Nucleus accumbens (tissue), 56 donors: ENCODE measurements around the gene GLYR1.

Experiments
- DNase-seq, 56 donors: peaks; one replicate each; lab custom pipeline; 2025; lab: John Stamatoyannopoulos, UW

GLYR1 gene

DNA sequence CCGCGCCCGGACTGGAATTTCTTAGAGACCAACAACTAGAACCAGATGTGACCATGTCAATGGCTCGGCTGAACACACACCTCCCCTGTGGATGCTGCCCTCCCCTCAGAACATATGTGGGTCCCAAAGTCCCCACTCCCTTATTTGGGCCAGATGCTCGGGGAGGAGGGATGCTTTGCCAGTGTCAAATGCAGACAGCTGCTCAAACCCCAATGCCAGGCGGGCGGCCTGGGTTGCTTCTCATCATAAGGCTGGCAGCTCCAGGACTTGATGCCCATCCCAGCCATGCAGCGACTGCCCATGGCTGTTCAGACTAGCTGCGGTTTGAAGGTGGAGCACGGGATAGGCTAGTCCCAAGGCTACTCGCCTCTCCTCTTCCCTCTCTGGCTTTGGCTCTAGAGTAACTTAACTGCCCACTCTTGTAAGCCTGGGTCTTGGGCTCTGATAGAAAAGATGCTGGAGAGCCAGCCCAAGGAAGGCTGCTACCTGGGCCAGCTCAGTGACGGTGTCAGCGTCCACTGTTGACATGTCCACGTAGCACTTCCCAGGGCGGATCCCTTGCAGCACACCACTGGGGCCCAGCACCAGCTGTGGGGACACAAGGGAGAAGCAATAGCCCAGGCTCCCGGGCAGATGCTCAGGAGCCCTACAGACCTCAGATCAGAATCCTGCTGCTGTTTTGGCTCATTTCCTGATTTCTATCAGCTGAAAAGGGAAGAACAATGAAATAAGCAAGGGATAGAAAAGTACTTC is 33.7 kb downstream of the GLYR1 start:
- DNase-seq: no peak

DNA sequence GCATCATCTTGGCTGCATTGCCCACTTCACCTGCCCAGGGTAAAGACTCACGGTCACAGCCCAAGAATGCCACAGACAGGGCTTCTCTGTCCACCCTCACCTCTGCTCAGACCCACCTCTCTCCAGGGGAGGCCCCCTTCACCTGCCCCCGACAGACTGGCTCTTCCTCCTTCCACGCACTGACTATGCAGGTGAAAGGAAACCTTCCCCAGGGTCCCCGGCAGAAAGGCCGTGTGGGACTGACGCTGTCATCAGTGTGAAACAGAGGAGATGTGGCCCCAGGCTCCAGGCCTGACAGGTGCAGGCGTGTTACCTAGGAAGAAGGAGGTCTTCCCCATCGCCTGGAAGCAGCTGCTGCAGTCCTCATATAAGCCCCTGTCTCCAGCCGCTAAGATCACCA is 35.3 kb downstream of the GLYR1 start:
- no peak for DNase-seq

DNA sequence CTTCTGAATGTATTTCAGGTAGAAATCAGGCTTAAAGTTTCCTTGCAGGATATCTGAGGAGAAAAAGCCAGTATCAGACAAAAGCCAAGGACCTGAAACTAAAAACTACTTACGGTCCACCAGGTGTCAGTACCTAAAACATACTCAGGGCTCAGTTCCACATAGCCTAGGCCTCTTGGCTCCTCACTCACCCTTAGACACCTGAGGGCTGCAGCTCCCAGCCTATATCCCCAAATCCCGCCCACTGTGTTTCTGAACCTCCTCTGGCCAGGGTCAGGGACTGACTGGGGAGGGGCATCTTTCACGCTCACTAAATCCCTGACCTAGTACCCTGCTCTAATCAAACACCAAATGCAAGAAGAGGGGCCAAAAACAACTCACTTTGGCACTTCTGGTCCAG is 35.8 kb downstream of the GLYR1 start:
- DNase-seq: no peak

GRCh38 chr16:4806280-4806679 is 40.8 kb downstream of the GLYR1 start:
- no peak for DNase-seq

GRCh38 chr16:4805231-4805630 is 41.9 kb downstream of the GLYR1 start:
- no peak for DNase-seq

GRCh38 chr16:4803898-4804762 is 43.0 kb downstream of the GLYR1 start:
- DNase-seq: no peak

DNA sequence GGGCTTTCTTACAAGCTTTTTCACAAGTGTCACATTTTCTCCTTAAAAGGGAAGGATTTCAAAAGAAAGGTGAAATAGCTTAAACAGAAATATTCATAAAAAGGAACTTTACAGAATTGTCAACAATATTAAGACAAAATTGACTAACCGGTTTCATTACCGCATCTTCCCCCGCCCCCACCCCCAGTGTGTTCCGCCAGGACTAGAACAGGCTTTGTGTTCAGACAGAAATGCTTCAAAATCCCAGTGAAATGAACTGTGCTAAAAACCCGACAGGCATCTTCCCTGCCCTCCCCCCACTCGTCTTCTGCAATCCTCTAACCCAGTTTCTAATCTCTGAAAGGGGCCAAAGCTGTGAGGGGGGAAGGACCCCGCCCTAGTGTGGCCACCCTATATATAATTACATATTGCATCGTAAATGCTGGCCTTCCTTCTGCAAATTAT is 43.7 kb downstream of the GLYR1 start:
- DNase-seq: peak in 4 of 56 donors; percentile 6 to 26 (median 12)

DNA sequence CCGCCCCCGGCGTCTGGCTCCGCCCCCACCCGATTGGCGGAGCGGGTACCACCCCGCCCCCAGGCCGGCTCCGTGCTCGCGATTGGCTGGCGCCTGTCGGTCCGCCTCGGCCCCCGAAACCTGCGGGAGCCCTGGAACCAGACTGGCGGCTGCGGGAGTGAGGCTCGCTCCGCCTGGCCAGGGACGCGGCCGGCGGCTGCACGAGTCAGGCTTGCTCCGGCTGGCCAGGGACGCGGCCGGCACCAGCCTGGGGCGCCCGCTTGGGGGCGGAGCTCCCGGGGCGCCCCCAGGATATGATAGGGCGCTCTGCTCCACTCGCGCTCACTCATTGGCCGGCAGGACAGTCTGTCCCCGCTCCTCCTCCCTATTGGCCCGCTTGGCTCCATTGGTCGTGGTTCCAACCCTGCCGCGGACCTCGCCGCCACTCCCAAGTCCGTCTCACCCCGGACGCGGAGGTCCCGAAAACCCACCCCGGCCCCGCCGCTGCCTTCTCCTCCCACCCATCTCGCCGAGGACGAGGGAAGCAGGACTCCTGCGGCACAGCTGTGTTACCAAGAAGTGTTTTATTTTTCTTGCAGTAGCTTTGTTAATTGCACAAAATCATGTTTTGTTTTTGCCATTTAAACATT is 44.3 kb downstream of the GLYR1 start:
- peak in 55 of 56 donors; percentile 63 to 99 (median 94) for DNase-seq

- peak in 53 of 56 donors; percentile 17 to 86 (median 61) for DNase-seq
Measured at GRCh38 chr16:4801962-4802658, 45.0 kb downstream of the GLYR1 start, which contains the start of gene ROGDI. Gene ROGDI (minus strand): TSS chr16:4802633. CDS start chr16:4802571, 62 bp downstream.

DNA sequence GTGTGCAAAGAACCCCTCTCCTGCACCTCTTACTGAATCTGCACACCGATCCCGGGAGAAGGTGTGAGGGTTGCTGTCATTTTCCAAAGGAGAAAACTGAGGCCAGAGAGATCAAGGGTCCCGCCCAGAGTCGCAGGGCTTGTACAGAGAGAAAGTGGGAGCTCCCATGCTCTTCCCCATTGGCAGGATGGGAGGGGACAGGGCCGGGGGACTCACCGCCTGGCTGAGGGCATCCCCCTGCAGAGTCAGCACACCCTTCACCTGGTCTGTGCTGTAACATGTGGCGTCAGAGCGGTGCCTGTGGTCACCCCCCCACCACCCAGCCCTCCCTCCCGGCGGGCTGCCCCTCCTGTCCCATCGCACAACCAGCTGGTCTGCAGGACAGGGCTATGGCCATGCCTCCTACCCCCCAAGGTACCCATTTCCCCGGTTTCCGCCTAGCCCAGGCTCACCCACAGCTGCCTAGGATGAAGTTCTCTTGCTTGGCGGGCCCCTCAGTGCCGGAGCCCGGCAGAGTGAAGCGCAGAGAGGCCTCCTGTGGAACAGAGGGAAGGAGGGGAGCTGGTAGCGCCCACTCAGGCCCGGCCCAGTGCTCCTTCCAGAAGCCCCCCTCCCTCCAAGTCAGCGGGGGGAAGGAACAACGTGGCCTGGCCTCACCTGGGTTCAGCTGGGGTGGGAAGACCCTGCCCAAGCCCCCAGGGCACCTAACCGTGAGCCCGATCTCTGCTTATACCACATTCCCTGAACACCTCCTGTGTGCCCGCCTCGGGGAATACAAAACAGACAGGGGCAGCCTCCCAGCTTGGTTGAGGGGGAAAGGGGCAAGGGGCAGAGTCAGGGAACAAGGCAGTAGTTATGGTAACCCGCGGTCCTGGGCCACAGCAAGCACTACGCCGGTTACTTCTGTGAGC is 45.8 kb downstream of the GLYR1 start:
- peak in 9 of 56 donors; percentile 32 to 60 (median 54) for DNase-seq

DNA sequence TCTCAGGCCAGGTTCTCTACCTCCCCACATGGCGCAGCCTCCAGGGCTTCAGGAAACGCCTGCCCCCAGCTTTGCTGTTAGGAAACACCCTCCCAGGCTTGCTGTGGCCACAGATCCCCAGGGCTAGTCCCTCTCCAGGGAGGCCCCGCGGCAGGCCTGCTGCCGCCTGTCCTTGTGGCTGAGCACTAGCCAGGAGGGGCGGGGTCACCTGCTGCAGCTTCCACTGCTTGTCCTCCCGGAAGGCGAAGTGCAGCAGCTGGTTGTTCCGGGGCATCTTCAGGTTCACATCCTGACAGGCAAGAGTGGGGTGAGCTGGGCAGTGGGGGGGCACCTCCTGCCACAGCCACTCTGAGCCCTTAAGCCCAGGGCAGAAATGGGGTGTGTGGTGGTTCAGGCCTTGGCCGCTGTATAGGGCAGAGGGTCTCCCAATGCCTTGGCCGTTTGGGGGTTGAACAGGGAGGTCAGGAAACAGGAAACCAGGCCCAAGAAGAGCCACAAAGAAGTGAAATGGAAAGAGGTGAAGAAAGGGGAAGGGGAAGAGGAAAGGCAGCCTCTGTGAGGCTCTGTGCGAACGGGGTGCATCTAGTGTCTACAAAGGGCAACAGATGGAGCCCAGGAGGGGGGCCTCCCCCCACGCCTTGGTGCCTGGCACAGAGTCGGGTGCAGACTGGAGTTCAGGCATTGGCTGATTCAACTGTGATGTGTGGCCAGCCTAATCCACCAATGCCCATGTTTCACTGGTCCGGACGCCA is 46.6 kb downstream of the GLYR1 start:
- DNase-seq: peak in 53 of 56 donors; percentile 25 to 92 (median 76)

DNA sequence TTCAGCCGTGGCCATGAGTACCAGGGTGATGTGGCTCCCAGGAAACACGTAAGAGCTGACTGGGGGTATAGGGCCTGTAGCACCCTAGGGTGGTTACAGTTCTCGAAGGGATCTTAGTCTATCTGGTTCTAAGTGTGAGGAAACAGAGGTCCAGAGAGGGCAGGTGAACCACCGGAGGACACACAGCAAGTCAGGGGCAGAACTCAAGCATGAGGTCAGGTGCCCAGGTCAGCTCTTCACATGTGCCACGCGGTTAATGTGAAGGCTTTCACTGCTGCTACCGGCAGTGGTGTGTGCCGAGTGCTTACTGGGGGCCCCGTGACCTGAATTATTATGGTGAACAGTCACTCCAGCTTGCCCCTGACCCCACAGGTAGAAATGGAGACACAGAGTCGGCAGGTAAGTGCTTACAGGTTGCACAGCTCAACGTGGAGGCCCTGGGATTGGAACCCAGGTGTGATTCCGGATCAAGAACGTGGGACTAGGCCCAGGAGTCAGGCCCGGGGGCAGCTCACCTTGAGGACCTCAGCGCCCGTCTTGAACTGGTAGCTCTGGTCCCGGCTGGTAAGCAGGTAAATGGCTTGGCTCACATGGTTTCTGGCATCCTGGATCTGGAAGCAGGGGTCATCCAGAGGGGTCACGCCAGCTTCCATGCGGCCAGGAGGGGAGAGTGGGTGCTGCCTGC is 47.8 kb downstream of the GLYR1 start:
- DNase-seq: no peak

DNA sequence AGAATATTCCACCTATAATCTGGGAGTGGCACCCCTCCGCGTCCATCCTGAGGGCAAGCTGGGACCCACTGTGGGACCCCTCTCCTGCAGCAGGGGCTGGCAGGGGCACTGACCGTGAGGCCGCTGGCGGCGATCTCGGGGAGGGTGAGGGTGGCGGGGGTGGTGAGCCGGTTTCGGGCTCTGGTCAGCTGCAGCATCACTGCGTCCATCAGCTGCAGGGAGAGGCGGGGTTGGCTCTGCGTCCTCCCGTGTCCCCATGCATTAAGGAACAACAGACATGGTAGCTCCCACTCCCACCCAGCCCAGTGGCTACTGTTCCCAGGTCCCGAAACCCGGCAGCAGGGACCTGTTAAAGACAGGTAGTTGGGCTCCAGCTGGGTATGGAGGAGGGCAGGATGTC is 48.6 kb downstream of the GLYR1 start:
- DNase-seq: no peak

DNA sequence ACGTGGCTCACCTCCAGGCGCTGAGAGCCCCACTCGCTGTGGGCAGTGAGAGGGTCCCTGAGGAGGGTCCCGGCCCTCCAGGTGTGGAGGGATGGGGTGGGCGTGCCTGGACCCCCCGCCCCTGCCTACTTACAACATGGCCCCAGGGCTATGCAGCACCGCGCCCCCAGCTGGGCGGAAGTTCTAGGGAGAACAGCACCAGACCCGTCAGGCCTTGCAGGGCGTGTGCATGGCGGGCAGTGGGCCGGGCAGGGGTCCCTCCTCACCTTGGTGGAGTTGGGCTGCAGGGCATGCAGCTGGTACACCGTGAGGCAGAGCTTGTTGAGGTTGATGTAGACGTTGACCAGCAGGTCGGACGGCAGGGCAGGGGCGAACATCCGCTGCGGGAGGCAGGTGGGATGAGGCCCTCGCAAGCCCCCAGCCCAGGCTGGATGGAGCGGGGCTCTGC is 49.3 kb downstream of the GLYR1 start:
- no peak for DNase-seq

DNA sequence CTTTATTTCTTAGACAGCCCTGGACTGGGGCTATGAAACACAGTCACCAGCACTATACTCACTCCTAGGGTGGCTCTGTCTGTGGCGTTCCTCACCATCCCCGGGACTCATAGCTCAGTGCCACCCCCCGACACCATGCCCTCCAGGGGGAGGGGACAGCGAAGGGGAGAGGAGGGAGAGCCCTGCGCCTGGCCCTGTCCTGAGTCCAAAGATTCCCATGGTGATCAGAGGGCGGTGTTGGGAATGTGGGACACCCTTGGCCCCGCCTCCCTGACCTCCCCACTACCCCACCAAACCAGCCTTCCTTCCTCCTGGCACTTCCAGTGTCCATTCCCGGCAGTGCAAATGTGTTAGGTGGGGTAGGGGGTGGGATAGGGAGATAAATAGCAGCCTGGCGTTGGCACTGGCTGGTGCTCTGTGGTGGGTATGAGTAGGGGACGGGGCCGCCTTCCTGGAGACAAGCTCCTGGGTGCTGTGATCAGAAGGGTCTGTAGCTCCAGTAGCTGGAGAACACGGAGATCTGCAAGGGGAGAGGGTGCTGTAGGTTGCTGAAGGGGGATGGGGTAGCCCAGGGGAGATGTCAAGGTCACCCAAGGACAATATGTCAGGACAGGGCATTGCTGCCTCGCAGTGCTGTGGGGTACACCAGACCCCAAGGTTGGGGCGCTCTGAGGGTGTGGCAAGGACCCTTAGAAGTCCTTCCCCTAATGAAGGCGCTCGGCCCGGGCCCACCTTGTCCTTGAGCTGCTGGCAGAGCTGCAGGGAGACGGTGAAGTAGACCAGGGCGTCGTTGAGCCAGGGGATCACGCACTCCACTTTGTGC is 49.9 kb downstream of the GLYR1 start:
- no peak for DNase-seq

DNA sequence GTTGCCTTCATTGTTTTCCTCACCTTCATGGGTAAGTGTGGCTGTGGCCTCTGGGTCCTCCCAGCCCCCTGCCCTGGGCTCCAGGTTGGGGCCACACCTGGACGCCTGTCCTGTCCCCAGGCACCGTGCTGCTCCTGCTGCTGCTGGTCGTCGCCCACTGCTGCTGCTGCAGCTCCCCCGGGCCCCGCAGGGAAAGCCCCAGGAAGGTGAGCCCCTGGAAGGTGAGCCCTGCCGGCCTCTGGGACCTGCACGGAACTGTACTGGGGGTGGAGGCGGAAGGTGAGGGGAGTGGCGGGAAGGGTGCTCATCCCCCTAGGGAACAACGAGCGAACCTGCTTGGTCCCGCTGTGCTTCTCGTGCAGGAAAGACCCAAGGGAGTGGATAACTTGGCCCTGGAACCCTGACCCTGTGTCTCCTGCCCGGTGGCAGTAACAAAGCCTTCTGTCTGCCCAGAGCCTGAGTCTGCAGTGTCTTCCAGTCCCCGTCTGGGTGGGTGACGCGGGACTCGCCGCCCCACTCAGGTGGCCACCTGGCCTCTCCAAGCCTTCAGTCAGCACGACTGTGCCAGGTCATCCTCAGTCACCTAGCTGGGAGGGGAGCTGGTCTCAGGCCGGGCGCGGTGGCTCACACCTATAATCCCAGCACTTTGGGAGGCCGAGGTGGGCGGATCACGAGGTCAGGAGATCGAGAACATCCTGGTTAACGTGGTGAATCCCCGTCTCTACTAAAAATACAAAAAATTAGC is 51.1 kb downstream of the GLYR1 start:
- no peak for DNase-seq
